OCI-LY7 (cell line): Measurements from ENCODE around the gene URB2.

Experiments used
- CTCF ChIP-seq: fragments of 200-600 bp; sonication (generic); conservative IDR thresholded peaks from 2 replicates; pipeline ENCODE4 v1.5.1; 2014; ENCODE audit warnings: mild to moderate bottlenecking, antibody characterized with exemption, low read length, moderate library complexity, mixed read lengths
- EZH2phosphoT487 ChIP-seq: fragments of 200-600 bp; sonication (generic); IDR thresholded peaks from 2 replicates; pipeline ENCODE4 v1.6.1; 2018; ENCODE audit warnings: low read depth, borderline replicate concordance, mild to moderate bottlenecking, mixed run types, antibody characterized with exemption, low read length, moderate library complexity, mixed read lengths

- TF ChIP-seq CTCF (no peak), EZH2phosphoT487 (no peak)
These were observed 35.9 kb downstream of the URB2 start for GRCh38 chr1:229661897-229662296.
